Adrenal gland (tissue), 5 donors: Measurements from ENCODE around the gene CLDN20.

ENCODE experiments used
- POLR2A ChIP-seq, 2 donors: fragments of 450-650 bp; IDR thresholded peaks; one replicate each; pipeline ENCODE4 v1.6.1; 2017; ENCODE audit warnings: antibody characterized with exemption in 2 of 2, mild to moderate bottlenecking in 2 of 2, moderate library complexity in 1 of 2
- TF ChIP-seq, protein P1 (sequence below), 6 experiments: fragments of 450-650 bp in 4 of 6; fragments of 200-600 bp in 2 of 6; sonication (generic) in 1 of 6; IDR thresholded peaks; 1 replicate in 5 of 6; 2 replicates in 1 of 6; pipeline versions ENCODE4 v1.5.1 to v1.8.0; 2016 to 2021; ENCODE audit warnings: antibody characterized with exemption in 6 of 6, mild to moderate bottlenecking in 2 of 6, moderate library complexity in 1 of 6
- donor health status: DM: no; HTN: no; CAD: no.

DNA sequence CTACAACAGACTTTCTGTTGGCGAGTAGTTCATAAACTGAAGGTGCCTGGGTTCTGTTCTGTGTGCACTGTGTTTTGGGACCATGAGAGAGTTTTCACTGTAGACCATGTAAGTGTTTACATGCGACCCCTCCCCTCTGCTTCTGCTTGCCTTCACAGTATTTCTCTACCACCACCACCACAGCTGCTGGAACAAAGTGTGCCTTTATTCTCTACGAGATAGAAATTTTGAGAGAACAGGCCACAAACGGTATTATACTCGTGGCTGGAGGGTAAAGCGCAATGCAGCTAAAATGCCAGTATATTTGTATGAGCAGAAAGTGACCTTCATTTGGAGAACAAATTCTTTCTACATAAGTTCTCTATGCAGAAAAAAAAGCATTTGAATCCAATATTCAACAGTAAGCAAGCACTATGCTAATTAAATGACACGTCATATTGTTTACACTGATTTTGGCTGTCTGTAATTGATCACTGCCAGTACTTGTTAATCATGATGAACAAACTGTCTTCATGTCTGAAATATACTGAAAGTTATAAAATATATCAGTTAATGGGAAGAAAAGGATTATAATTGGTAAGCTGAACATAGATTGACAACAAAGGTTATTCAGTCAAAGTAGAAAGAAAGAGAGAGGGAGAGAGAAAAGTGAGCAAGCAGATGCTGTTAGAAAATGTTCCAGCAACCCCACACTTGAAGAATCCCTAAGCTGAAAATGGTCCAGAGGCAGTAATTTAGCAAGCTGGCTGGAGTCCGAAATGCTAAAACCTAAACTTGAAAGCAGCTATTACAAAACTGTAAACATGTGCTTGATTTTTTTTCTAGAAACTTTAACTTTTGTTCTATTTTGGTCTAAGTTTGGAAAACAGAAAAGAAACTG, 8.8 kb downstream of the CLDN20 start:
- TF ChIP-seq, protein P1, sequence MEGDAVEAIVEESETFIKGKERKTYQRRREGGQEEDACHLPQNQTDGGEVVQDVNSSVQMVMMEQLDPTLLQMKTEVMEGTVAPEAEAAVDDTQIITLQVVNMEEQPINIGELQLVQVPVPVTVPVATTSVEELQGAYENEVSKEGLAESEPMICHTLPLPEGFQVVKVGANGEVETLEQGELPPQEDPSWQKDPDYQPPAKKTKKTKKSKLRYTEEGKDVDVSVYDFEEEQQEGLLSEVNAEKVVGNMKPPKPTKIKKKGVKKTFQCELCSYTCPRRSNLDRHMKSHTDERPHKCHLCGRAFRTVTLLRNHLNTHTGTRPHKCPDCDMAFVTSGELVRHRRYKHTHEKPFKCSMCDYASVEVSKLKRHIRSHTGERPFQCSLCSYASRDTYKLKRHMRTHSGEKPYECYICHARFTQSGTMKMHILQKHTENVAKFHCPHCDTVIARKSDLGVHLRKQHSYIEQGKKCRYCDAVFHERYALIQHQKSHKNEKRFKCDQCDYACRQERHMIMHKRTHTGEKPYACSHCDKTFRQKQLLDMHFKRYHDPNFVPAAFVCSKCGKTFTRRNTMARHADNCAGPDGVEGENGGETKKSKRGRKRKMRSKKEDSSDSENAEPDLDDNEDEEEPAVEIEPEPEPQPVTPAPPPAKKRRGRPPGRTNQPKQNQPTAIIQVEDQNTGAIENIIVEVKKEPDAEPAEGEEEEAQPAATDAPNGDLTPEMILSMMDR (IDR thresholded peaks at IDR 0.05): no peak
- TF ChIP-seq POLR2A (IDR thresholded peaks at IDR 0.05): no peak
